H1 (cell line): Measurements from ENCODE around the gene HBB. TPM values are rescaled to one million over a fixed set of nuclear protein-coding genes. Genes with fewer than 3 reads are reported as not detected.

Experiments used
- CTCF ChIA-PET: fragments of 300-600 bp; sonication (Branson Sonifier 250); formaldehyde crosslinking; loops from one replicate; lab custom pipeline; 2021; ENCODE audit not compliant: partially characterized antibody; lab: Charles Lee
- POLR2A ChIA-PET: fragments of 300-600 bp; sonication (Branson Sonifier 250); formaldehyde crosslinking; loops from one replicate; lab custom pipeline; 2021; ENCODE audit warnings: inconsistent platforms; ENCODE audit not compliant: partially characterized antibody; lab: Charles Lee
- DNase-seq, 2 experiments: peaks; one replicate each; pipeline versions ENCODE4 v3.0.0 to v3.0.0-alpha.2; 2010 to 2022; ENCODE audit warnings: low spot score in 2 of 2, low read depth in 1 of 2, mixed read lengths in 1 of 2
- FAIRE-seq: peaks from 2 replicates; lab custom pipeline; 2011; peaks lifted over from hg19 to GRCh38; lab: Jason Lieb, UNC
- H2AFZ ChIP-seq: 2 replicates; pipeline ENCODE4 v1.8.1; 2012; ENCODE audit warnings: low read length, inconsistent platforms
- H2AK5ac ChIP-seq: 2 replicates; pipeline ENCODE4 v1.6.1; 2013; ENCODE audit warnings: low read depth, low read length
- H2BK120ac ChIP-seq: replicated peaks from 2 replicates; pipeline ENCODE3; 2013; ENCODE audit warnings: low read depth, low read length, inconsistent platforms
- H2BK12ac ChIP-seq: 2 replicates; pipeline ENCODE4 v1.6.1; 2013; ENCODE audit warnings: low read depth, low read length
- H2BK15ac ChIP-seq: 2 replicates; pipeline ENCODE4 v1.6.1; 2013; ENCODE audit warnings: low read length
- H2BK20ac ChIP-seq: 2 replicates; pipeline ENCODE4 v1.6.1; 2013; ENCODE audit warnings: low read length
- H2BK5ac ChIP-seq: 2 replicates; pipeline ENCODE4 v1.6.1; 2013; ENCODE audit warnings: low read depth, low read length
- H3K14ac ChIP-seq: 2 replicates; pipeline ENCODE4 v1.6.1; 2013; ENCODE audit warnings: inconsistent platforms; ENCODE audit not compliant: insufficient read length
- H3K18ac ChIP-seq: 2 replicates; pipeline ENCODE4 v1.6.1; 2013; ENCODE audit warnings: low read length; ENCODE audit errors: extremely low read depth
- H3K23ac ChIP-seq: 2 replicates; pipeline ENCODE4 v1.6.1; 2013; ENCODE audit warnings: inconsistent platforms; ENCODE audit not compliant: insufficient read length
- H3K23me2 ChIP-seq: 2 replicates; pipeline ENCODE4 v1.6.1; 2013; ENCODE audit warnings: low read depth, low read length
- H3K27ac ChIP-seq: 2 replicates; pipeline ENCODE4 v1.6.1; 2011; ENCODE audit warnings: low read depth, low read length, inconsistent platforms
- H3K27me3 ChIP-seq, 4 experiments: replicated peaks in 1 of 4; 1 replicate in 1 of 4; 2 replicates in 3 of 4; pipeline versions ENCODE4 v1.6.1 to v1.8.1; 2011 to 2013; ENCODE audit warnings: low read length in 3 of 4, mild to moderate bottlenecking in 3 of 4, inconsistent platforms in 2 of 4, mixed read lengths in 2 of 4, moderate library complexity in 1 of 4; ENCODE audit not compliant: control insufficient read depth in 3 of 4, insufficient read depth in 3 of 4; ENCODE audit errors: extremely low read depth in 1 of 4
- H3K36me3 ChIP-seq, 4 experiments: 2 replicates each; pipeline versions ENCODE4 v1.6.1 to v1.8.1; 2011 to 2013; ENCODE audit warnings: mild to moderate bottlenecking in 4 of 4, low read length in 3 of 4, moderate library complexity in 2 of 4, control low read depth in 1 of 4, inconsistent platforms in 1 of 4; ENCODE audit not compliant: insufficient read depth in 4 of 4, control insufficient read depth in 2 of 4
- H3K4ac ChIP-seq: replicated peaks from 2 replicates; pipeline ENCODE3; 2013; ENCODE audit warnings: low read length, low read depth, mixed read lengths, inconsistent platforms; ENCODE audit not compliant: insufficient read length
- H3K4me1 ChIP-seq, 4 experiments: replicated peaks in 1 of 4; 1 replicate in 1 of 4; 2 replicates in 3 of 4; pipeline versions ENCODE4 v1.6.1 to v1.8.1; 2011 to 2013; ENCODE audit warnings: low read length in 3 of 4, inconsistent platforms in 2 of 4, mixed read lengths in 1 of 4; ENCODE audit not compliant: insufficient read depth in 4 of 4, control insufficient read depth in 3 of 4
- H3K4me2 ChIP-seq, 2 experiments: 2 replicates each; pipeline versions ENCODE4 v1.6.1 to v1.8.1; 2011 to 2013; ENCODE audit warnings: low read depth in 2 of 2, low read length in 2 of 2, control low read depth in 1 of 2, inconsistent platforms in 1 of 2, mild to moderate bottlenecking in 1 of 2; ENCODE audit not compliant: insufficient read depth in 1 of 2
- H3K4me3 ChIP-seq, 4 experiments: fragments of 200-600, 300-600 bp in 1 of 4; sonication (generic), shearing (Covaris generic), sonication (Bioruptor Twin) in 1 of 4; 2 replicates each; pipeline versions ENCODE4 v1.5.1 to v1.8.1; 2011 to 2016; ENCODE audit warnings: low read length in 4 of 4, low read depth in 3 of 4, control low read depth in 2 of 4, inconsistent platforms in 2 of 4, mild to moderate bottlenecking in 2 of 4, mixed read lengths in 1 of 4, moderate library complexity in 1 of 4; ENCODE audit not compliant: insufficient read depth in 2 of 4; ENCODE audit errors: extremely low read depth in 1 of 4
- H3K56ac ChIP-seq: replicated peaks from 2 replicates; pipeline ENCODE3; 2013; ENCODE audit warnings: low read depth, mild to moderate bottlenecking, mixed read lengths, low read length, inconsistent platforms; ENCODE audit not compliant: insufficient read length
- H3K79me1 ChIP-seq: 2 replicates; pipeline ENCODE4 v1.6.1; 2013; ENCODE audit warnings: low read depth, low read length, control low read depth
- H3K79me2 ChIP-seq, 2 experiments: 2 replicates each; pipeline versions ENCODE4 v1.6.1 to v1.8.1; 2012 to 2013; ENCODE audit warnings: low read length in 2 of 2, mild to moderate bottlenecking in 2 of 2, inconsistent platforms in 1 of 2; ENCODE audit not compliant: insufficient read depth in 2 of 2, control insufficient read depth in 1 of 2
- H3K9ac ChIP-seq, 4 experiments: replicated peaks in 1 of 4; 1 replicate in 1 of 4; 2 replicates in 3 of 4; pipeline versions ENCODE4 v1.6.1 to v1.8.1; 2011 to 2013; ENCODE audit warnings: low read depth in 3 of 4, low read length in 3 of 4, control low read depth in 2 of 4, mild to moderate bottlenecking in 2 of 4, moderate library complexity in 2 of 4, inconsistent platforms in 1 of 4; ENCODE audit errors: extremely low read depth in 1 of 4
- H3K9me3 ChIP-seq, 2 experiments: 2 replicates each; pipeline versions ENCODE4 v1.6.1 to v1.8.1; 2012 to 2013; ENCODE audit warnings: mild to moderate bottlenecking in 2 of 2, moderate library complexity in 2 of 2, control low read depth in 1 of 2, inconsistent platforms in 1 of 2, low read depth in 1 of 2, low read length in 1 of 2, mixed read lengths in 1 of 2; ENCODE audit not compliant: insufficient read depth in 2 of 2
- H4K20me1 ChIP-seq, 2 experiments: replicated peaks in 1 of 2; 2 replicates each; pipeline versions ENCODE3 to v1.8.1; 2011 to 2013; ENCODE audit warnings: inconsistent platforms in 2 of 2, low read length in 2 of 2, mild to moderate bottlenecking in 1 of 2; ENCODE audit not compliant: insufficient read depth in 2 of 2, control insufficient read depth in 1 of 2
- H4K5ac ChIP-seq: 2 replicates; pipeline ENCODE4 v1.6.1; 2013; ENCODE audit warnings: low read length, low read depth, mixed read lengths, inconsistent platforms; ENCODE audit not compliant: insufficient read length
- H4K8ac ChIP-seq: 2 replicates; pipeline ENCODE4 v1.8.0; 2013; ENCODE audit warnings: mild to moderate bottlenecking, moderate library complexity, low read length, inconsistent platforms; ENCODE audit not compliant: insufficient read depth; ENCODE audit errors: extremely low read depth
- H4K91ac ChIP-seq: replicated peaks from 2 replicates; pipeline ENCODE3; 2013; ENCODE audit warnings: low read length, mixed read lengths, inconsistent platforms; ENCODE audit not compliant: insufficient read length
- MAX ChIP-seq: IDR thresholded peaks from 2 replicates; pipeline ENCODE4 v1.6.1; 2012; ENCODE audit warnings: inconsistent platforms
- WGBS, 2 experiments: shearing (Covaris generic) in 1 of 2; methylation state at CpG; one replicate each; pipeline versions ENCODE4 v1.1.6 to v1.1.7; 2013 to 2015; ENCODE audit warnings: low lambda C conversion rate in 2 of 2, mixed read lengths in 2 of 2, inconsistent platforms in 1 of 2, low coverage in 1 of 2, missing lambda C conversion rate in 1 of 2; ENCODE audit not compliant: insufficient replicate concordance in 2 of 2, insufficient coverage in 1 of 2, insufficient read length in 1 of 2; ENCODE audit errors: extremely low coverage in 1 of 2, missing lambda C conversion rate in 1 of 2; 5-methylcytosine and 5-hydroxymethylcytosine counted together
- polyA plus RNA-seq, 7 experiments: library from polyadenylated mRNA; depleted of rRNA in 3 of 7; stranded (reverse) in 5 of 7; unstranded in 2 of 7; fragments of >200 nt in 5 of 7; fragments of 200-250 nt in 2 of 7; gene quantifications; 1 replicate in 5 of 7; 2 replicates in 1 of 7; 4 replicates in 1 of 7; pipeline versions ENCODE4 v1.2.1 to v1.2.3, GENCODE V29; 2011 to 2013; ENCODE audit warnings: missing spikeins in 2 of 7, mixed read lengths in 2 of 7
- total RNA-seq: library from RNA; stranded (reverse); fragmentation: NEBNext Ultra II Directional; extraction: Animal tissue kit (Norgen Biotek cat#: 25700); gene quantifications from 2 replicates; pipeline ENCODE4 v1.2.1, GENCODE V29; 2021

Gene HBB
- total and polyA plus RNA-seq, 2 of the 8 experiments (the other 6 are each of a cell fraction or from before 2014, with no cell fraction given): not detected

- POLR2A ChIA-PET: no interaction called here
- WGBS, 2 experiments: 95% methylated on average over 1 of the region's 1 CpG; no CpG with 5 or more reads in 1 of the 2 experiments
Measured at GRCh38 chr11:5200582-5200981, 26.3 kb downstream of the HBB start, which contains the start of gene OR51V1. Gene OR51V1 (minus strand): TSS chr11:5200682. CDS start chr11:5200682, 0 bp downstream.

More at GRCh38 chr11:5200582-5200981, 26.3 kb downstream of the HBB start, which contains the start of gene OR51V1:
- H3K23me2 ChIP-seq: no peaks in the 10 kb centered on the region
- H3K4me1 ChIP-seq: peaks cover 0 to 3% (median 0%) of the 10 kb centered on the region in 4 experiments; a peak in 1 of 7 replicates
- no peak within 1 kb of the TSS for H2BK5ac ChIP-seq
- H2AFZ ChIP-seq: 0 out of 2 replicates have a peak within 1 kb of the TSS, but pooled peaks have one; percentile 7
- H3K14ac ChIP-seq: no peak within 1 kb of the TSS
- H2BK20ac ChIP-seq: no peak within 1 kb of the TSS
- no peak for TF ChIP-seq MAX
- H2AK5ac ChIP-seq: no peak within 1 kb of the TSS
- H3K9me3 ChIP-seq: no peaks in the 10 kb centered on the region
- H3K4me3 ChIP-seq: no peak within 1 kb of the TSS
- H3K18ac ChIP-seq: no peak within 1 kb of the TSS
- H3K79me2 ChIP-seq: no peaks in the 10 kb centered on the region
- H3K4ac ChIP-seq: no peak within 1 kb of the TSS
- no peaks in the 10 kb centered on the region for H3K27me3 ChIP-seq
- no peaks in the 10 kb centered on the region for H4K20me1 ChIP-seq
- H3K36me3 ChIP-seq: no peaks in the 10 kb centered on the region
- H4K91ac ChIP-seq: no peak within 1 kb of the TSS
- no peak within 1 kb of the TSS for H2BK15ac ChIP-seq
- no peak within 1 kb of the TSS for H3K27ac ChIP-seq
- no peak within 1 kb of the TSS for H4K5ac ChIP-seq
- no peak within 1 kb of the TSS; a peak in 1 of 7 replicates for H3K9ac ChIP-seq
- H3K79me1 ChIP-seq: no peaks in the 10 kb centered on the region
- H3K23ac ChIP-seq: no peak within 1 kb of the TSS
- CTCF ChIA-PET: interaction anchor here (0.6 to 5.8 kb wide), 4 partner anchors 76 to 179 kb away, joined by 3 to 36 read pairs (median 4); no protein-coding TSS in a partner anchor
- FAIRE-seq (no peak), DNase-seq (no peak)
- H3K4me2 ChIP-seq: no peak within 1 kb of the TSS
- H4K8ac ChIP-seq: no peak within 1 kb of the TSS
- no peak within 1 kb of the TSS for H2BK12ac ChIP-seq
- no peak within 1 kb of the TSS for H2BK120ac ChIP-seq
- H3K56ac ChIP-seq: no peak within 1 kb of the TSS
